ENCODE data around the gene POU2F3. TPM values are rescaled to one million over a fixed set of nuclear protein-coding genes. Genes with fewer than 3 reads are reported as not detected.

The POU2F3 gene
- total RNA-seq, 1 donor from 2014 or later = not detected

GRCh38 chr11:120209746-120210625 lies 30.0 kb upstream of the POU2F3 start:
- DNase-seq (ENCODE audit: low spot score) (no peak), ATAC-seq (peak; percentile 1)
- intact Hi-C loops (cut with DNase I) = no loop called here

- intact Hi-C loops (cut with DNase I) = no loop called here
- ATAC-seq = peak; percentile 87
- peak; percentile 90 for DNase-seq (ENCODE audit: low spot score)
Observed at GRCh38 chr11:120210626-120211521, 29.1 kb upstream of the POU2F3 start, which contains the start of gene OAF. Gene OAF (plus strand): TSS chr11:120211032. CDS start chr11:120211280, 248 bp downstream.

- no peak for ATAC-seq
- intact Hi-C loops (cut with DNase I) = no loop called here
- no peak for DNase-seq (ENCODE audit: low spot score)
Observed at GRCh38 chr11:120211522-120212258, 28.2 kb upstream of the POU2F3 start.

DNA sequence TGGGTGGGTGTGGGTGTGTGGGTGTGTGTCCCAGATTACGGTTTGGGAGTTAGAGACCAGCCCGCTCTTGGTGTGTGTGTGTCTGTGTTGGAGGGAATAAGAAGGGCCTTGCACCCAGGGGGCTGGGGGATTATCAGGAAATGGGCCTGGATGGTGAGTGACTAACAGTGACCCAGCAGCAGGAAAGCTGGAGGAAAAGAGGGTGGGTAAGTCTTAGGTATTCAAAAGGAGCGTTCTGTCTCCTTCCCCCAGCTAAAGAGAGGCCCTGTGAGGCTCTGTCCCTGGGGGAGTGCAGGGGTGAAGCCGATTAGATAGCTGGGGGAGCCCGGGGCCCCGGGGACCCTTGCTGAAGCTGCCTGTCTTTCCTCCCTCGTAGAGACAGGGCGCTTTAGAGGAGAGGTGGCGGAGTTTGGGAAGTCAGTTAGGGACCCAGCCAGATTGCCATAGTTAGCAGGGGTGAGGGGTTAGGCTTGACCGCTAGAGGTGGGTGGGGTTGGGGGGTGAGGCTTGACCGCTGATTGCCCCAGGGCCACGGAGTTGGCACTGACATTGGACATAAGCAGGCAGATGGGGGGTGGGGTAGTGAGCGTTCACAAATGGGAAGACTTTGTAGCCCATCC lies 27.6 kb upstream of the POU2F3 start:
- ATAC-seq (peak; percentile 2), DNase-seq (ENCODE audit: low spot score) (no peak)
- intact Hi-C loops (cut with DNase I) = no loop called here

DNA sequence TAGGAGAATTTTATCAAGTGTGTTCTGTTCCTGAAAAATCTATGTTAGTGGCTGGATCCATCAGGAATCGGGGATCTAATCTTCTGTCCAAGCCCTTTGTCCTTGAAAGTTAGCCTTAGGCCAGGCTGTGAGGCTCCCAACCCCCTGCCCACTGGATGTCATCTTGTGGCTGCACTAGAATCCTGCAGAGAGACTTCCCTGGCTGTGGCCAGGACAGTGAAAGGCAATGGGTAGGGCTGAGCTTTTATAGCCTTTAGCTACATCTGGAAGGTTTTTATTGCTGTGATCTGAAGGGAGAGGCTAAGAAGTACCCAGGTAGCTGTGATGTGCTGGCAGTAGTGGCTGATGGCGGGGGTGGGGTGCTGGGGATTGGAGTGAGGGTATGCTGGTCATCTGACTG lies 27.0 kb upstream of the POU2F3 start:
- intact Hi-C loops (cut with DNase I) = no loop called here
- DNase-seq (ENCODE audit: low spot score) = no peak
- ATAC-seq = no peak

- no peak for ATAC-seq
- intact Hi-C loops (cut with DNase I) = no loop called here
- DNase-seq (ENCODE audit: low spot score) = no peak
Observed at GRCh38 chr11:120214581-120214980, 25.4 kb upstream of the POU2F3 start.

DNA sequence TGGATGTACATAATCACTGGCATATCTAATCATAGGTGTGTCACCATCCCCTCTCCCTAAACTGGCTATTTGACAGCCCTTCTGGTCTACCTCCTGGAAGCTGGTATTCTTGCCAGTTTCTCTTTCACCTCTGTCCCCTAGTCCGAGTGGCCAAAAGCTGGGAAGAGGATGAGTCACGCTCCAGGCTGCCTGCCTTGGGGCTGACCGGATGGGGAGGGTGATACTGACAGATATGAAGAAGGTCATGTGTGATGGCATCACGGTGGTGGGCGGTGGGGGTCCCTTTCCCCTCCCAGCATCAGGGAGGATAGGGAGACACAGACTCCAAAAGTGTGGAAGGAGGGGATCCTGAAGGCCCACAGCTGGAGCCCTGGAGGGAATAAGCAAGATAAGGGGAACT lies 24.3 kb upstream of the POU2F3 start:
- intact Hi-C loops (cut with DNase I) = no loop called here
- ATAC-seq = peak; percentile 35
- DNase-seq (ENCODE audit: low spot score) = peak; percentile 77

GRCh38 chr11:120216426-120217102 lies 23.4 kb upstream of the POU2F3 start:
- DNase-seq (ENCODE audit: low spot score) = no peak
- intact Hi-C loops (cut with DNase I) = no loop called here
- ATAC-seq = no peak

DNA sequence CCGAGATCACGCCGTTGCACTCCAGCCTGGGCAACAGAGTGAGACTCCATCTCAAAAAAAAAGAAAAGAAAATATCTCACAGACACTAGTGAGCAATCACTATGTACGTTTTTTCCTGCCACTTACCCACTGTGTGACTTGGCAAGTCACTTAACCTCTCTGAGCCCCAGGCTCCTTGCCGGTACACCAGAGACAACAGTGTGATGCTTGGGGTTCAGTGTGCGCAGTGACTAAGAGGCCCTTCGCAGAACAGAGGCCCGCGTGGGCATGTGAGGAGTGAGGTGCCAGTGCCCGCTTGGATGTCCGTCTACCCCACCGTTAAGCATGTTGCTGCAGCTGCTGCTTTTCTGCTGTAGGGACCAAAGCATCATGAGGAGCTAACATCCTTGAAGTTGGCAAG lies 22.4 kb upstream of the POU2F3 start:
- ATAC-seq (no peak), DNase-seq (ENCODE audit: low spot score) (no peak)
- intact Hi-C loops (cut with DNase I) = no loop called here

DNA sequence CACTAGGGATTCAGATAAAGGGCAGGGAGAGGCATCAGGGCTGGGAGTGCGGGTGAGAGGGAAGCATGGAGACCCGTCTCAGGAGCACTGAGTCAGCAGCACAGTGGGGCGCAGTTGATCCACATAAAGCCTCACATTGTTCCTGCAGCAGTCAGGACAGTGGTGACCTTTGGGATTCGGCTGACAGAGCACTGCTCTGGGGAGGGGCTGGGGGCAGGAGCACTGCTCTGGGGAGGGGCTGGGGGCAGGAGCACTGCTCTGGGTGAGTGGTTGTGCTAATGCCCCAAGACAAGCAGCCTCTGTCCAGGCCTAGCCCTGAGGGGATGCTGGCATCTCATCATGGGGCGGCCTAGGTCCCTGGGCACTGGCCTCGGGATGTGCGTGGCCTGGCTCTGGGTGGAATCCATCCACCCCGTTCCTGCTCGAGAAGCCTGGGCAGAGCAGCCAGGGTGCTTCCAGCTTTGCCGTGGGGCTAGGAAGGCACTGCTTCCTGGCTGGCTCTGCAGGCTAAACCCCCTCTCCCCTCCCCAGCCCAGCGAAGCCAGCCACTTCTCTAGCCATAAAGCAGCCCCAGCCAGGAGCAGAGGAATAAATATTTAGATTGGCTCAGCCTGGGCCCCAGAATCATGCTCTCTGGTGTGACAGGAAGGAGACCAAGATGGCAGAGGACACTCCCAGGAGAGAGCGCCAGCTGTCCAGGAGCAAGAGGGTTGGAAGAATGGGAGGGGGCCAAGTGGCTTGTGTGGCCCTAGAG lies 21.8 kb upstream of the POU2F3 start:
- peak; percentile 53 for ATAC-seq
- intact Hi-C loops (cut with DNase I) = no loop called here
- DNase-seq (ENCODE audit: low spot score) = no peak

DNA sequence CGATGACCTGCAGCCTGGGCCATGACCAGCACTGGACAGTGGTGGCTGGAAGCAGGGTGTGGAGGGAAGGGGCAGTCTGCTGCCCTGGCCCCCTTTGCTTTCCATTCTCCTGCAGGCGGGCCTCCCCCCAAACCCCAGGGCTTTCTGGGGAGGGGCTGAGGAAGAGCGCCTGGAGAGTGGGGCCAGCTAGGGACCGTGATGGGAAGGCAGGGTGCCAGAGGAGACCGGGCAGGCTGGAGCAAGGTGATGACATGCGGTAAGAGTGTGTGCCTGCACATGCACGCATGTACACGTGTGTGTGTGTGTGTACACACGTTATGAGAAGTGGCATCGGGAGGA lies 21.3 kb upstream of the POU2F3 start:
- ATAC-seq = peak; percentile 3
- no peak for DNase-seq (ENCODE audit: low spot score)
- intact Hi-C loops (cut with DNase I) = no loop called here

GRCh38 chr11:120219232-120219937 lies 20.6 kb upstream of the POU2F3 start:
- intact Hi-C loops (cut with DNase I) = no loop called here
- DNase-seq (ENCODE audit: low spot score) (no peak), ATAC-seq (peak; percentile 38)

DNA sequence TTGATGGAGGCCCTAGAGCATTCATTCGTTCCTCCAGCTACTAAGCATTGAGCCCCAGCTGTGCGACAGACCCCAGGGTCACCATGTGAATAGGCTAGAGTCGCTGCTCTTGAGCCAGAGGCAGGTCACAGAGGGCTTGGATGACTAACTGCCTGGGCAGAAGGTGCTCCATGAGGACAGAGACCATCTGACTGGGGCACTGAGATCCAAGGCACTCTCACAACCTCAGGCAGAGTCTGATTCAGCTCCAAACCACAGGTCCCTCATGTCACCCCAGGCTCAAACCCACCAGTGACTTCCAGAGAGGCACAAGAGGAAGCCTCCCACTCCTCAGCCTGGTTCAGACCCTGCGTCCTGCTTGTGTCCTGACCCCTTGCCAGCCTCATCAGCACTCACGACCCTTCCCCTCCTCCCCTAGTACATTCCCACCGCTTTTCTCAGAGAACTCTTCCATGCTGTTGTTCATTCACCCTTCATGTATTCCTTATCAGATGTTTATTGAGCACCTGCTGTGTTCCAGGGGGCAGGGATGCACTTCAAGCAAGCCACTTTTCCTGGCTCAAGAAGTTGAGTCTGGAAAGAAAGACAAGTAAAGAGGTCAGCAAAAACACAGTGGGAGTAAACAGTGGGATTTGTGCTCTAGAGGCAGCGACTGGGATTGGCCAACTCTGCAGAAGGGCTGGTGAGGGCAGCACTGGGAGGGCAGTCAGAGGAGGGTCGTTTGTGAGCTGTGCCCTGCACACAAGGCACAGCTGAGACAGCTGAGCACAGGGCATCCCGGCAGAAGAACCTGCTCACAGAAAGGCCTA lies 19.8 kb upstream of the POU2F3 start:
- intact Hi-C loops (cut with DNase I) = no loop called here
- ATAC-seq (peak; percentile 6), DNase-seq (ENCODE audit: low spot score) (no peak)

DNA sequence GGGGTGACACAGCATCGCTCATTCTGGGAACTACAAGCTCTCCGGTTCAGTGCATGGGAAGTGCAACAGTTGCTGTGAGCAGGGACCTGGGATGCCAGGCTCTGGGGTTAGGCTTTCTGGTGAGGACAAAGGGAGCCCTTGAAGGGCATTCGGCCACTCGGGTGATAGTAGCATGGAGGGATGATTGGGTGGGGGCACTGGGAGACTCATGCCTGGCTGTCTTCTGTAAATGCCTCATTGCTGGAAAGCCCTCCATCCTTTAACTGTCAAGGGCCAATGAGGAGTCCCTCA lies 19.2 kb upstream of the POU2F3 start:
- intact Hi-C loops (cut with DNase I) = no loop called here
- no peak for ATAC-seq
- no peak for DNase-seq (ENCODE audit: low spot score)

DNA sequence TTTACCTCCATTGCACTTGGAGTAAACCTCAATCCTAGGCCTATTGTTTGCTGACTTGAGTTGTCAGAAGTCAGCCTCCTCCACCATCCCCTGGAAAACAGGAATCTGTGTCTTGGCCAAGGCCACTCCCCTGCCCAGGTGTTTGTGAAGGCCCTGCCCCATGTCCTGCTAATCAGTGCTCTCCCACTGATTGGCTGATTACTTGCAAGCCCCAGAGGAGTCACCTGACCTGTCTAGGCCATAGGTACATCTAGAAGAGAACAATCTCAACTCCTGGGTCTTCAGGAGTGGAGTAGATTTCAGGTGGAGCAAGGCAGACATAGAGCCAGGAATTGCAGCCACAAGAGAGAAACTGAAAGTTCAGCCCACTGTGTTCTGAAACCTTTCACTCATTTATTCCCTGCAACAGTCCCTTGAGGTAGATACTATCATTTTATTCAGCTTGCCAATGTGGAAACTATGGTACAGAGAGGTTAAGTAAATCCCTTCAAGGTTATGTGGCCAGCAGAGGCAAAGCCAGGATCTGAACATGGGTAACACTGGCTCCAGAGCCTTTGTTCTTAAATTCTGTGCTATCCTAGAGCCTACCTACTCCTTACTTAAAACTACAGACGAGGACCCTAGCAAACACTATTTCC lies 18.7 kb upstream of the POU2F3 start:
- DNase-seq (ENCODE audit: low spot score) (no peak), ATAC-seq (no peak)
- intact Hi-C loops (cut with DNase I) = no loop called here

- no peak for ATAC-seq
- no peak for DNase-seq (ENCODE audit: low spot score)
- intact Hi-C loops (cut with DNase I) = no loop called here
Observed at GRCh38 chr11:120222916-120223315, 17.0 kb upstream of the POU2F3 start.
